ENCODE results near the gene VSIR.

VSIR gene

DNA sequence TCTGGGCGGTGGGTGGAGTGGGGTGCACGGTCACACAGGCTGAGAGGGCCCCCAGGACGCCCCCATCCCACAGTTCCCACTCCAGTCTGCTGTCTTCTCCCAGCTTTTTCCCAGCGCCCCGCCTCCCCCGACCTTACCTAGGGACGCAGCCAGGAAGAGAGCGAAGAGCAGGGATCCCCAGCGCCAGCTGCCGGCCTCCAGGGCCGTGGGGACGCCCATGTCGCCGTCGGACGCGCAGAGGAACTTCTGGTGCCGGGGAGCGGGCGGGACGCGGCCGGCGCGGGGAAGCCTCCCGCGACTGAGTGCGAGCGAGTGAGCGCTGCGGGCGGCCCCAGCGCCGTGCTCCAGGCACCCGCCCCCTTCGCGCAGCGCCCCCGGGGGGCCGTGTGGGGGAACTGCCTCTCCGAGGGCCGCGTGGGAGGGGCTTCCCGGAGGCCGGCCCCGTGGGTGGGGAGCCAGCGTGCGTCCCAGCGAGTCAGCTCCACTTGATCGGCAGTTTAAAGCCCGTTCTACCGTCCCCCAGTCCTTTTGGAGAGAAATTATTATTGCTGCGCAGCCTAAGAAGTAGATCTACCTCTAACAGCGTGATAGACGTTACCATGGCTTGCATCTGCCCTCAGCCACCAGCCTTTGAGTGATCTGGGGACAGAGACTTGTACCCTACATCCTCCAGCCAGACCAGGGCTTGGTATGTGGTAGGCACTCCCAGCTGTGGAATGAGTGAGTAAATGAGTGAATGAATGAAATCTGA is at the start of gene VSIR:
Gene VSIR, minus strand, starts transcription at position 300 of the 751 bp plus-strand sequence. Its CDS starts 81 bp downstream, at position 219.
- no peak for DNase-seq

- DNase-seq: no peak
Measured at GRCh38 chr10:71821909-71822763, 48.8 kb upstream of the VSIR start.

- DNase-seq: no peak
Measured at GRCh38 chr10:71820966-71821365, 47.6 kb upstream of the VSIR start.

DNA sequence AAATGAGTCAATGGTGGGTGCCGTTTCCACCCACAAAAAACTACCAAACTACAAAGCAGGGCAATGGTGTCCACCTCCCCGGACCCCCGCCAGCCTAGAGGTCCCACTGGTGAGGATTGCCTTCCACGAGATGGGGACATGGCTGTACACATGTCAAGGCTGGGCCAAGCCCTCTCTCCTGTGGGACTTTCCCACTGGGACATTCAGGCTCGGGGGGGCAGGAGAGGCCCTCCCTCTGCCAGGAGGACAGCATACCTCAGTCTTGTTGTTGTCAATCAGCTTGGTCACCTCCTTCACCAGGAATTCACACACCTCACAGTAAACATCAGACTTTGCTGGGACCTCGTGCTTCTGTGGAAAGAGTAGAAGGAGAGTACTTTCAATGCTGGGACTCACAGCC is 46.7 kb upstream of the VSIR start:
- DNase-seq: no peak

DNA sequence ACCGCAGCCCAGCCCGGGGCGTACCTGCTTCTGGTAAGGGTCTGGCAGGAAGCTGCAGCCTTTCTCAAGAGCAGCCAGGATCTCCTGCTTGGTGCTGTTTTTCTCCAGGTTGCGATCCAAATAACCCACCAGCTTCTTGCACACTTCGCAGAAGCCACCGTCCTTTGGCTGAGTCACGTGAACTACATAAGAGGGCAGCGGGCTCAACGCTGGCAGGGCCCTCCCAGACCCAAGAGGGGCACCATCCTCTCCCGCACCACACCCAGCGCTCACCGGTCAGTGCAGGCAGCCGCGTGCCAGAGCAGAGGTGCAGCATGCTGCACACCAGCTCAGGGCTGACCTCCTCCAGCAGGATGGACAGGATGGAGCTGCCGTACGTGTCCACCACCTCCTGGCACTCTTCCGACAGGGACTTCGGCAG is 46.1 kb upstream of the VSIR start:
- DNase-seq: no peak

GRCh38 chr10:71818674-71819260 is 45.4 kb upstream of the VSIR start:
- no peak for DNase-seq

GRCh38 chr10:71817831-71818655 is 44.7 kb upstream of the VSIR start:
- DNase-seq: no peak

DNA sequence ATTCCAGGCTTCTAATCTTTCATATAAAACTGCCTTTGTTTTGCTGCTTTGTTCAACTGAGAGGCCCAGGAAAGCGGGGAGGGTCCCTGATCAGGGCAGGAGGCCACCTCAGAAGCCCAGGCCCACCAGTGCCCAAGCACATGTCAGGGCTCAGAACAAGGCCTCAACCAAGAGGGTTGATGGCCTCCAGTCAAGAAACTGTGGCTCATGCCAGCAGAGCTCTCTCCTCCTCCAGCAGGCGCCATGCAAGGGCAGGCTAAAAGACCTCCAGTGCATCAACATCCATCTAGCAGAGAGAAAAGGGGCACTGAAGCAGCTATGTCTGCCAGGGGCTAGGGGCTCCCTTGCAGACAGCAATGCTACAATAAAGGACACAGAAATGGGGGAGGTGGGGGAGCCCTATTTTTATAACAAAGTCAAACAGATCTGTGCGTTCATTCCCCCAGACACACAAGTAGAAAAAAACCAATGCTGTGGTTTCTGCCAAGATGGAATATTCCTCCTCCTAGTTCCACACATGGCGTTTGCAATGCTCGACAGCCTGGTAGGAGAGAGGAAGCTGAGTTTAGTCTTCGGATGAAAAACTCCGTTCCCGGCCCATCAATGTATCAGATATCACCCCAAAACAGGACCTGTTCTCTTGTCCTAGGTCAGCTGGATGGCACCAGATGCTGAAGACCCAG is 43.8 kb upstream of the VSIR start:
- DNase-seq: no peak

DNA sequence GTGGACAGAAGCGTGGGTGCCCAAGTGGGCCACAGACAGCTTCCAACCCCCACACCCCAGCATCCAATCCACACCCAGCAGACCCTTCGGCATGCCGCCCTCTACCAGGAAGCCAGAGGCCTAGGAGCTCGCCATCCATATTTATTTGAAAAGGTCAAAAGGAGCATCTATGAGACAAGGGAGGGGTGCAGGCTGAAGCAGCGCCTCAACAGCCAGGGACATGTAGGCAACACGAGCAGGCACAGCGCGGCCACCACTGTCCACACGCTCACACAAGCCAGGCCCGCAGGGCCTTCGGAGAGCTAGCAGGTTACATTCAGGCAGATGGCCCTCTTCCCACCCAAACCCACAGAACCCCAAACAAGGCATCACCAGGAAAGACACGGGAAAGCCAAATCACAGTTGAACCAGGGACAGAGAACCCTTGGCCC is 43.1 kb upstream of the VSIR start:
- DNase-seq: no peak

DNA sequence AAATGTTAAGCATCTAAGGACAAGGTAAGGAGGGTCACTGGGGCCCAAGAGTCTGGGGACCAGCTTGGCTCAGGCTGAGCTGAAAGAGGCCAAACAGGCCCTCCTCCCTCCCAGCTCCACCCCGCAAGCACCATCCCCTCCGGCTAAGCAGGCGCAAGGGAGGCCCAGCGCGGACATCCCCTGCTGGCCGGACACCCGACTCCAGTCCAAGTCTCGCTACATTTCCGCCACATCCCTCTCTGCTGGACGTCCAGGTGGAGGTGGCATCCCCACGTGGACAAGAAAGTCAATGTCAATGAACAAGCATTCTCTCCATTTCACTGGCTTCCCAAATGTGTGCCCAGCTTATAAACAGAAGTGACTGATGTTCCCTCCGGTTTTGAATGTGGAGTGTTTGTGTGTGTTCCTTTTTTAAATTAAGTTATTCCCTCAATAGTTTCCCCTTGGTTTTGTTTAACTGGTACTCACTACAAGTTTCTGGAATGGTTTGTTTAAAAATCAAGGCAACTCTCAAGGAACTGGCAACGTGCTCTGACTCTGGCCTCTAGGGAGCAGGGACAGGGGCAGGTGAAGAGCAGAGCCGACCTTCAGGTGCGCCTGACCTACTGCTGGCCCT is 42.3 kb upstream of the VSIR start:
- no peak for DNase-seq

GRCh38 chr10:71814922-71815411 is 41.6 kb upstream of the VSIR start:
- no peak for DNase-seq

GRCh38 chr10:71812913-71813590 is 39.7 kb upstream of the VSIR start:
- DNase-seq: no peak

- DNase-seq: no peak
Measured at GRCh38 chr10:71812016-71812912, 38.9 kb upstream of the VSIR start.

- no peak for DNase-seq
Measured at GRCh38 chr10:71811351-71811750, 38.0 kb upstream of the VSIR start.

- no peak for DNase-seq
Measured at GRCh38 chr10:71810048-71810750, 36.9 kb upstream of the VSIR start.

GRCh38 chr10:71809628-71810027 is 36.3 kb upstream of the VSIR start:
- DNase-seq: no peak

GRCh38 chr10:71807557-71808510 is 34.5 kb upstream of the VSIR start:
- no peak for DNase-seq
